Activated CD4-positive, alpha-beta T cell treated with anti-CD3 and anti-CD28 coated beads for 24 hours (primary cell): Measurements from ENCODE around the gene NELFCD.
"Not testable (repeated sequence)": the region's sequence is repeated elsewhere in the genome, so short reads cannot be mapped to it uniquely, and the experiment has no call there.

Experiments
- DNase-seq, 2 donors: peaks; one replicate each; pipeline ENCODE4 v3.0.0-alpha.2; 2020; ENCODE audit warnings: low read depth in 2 of 2

The NELFCD gene

DNA sequence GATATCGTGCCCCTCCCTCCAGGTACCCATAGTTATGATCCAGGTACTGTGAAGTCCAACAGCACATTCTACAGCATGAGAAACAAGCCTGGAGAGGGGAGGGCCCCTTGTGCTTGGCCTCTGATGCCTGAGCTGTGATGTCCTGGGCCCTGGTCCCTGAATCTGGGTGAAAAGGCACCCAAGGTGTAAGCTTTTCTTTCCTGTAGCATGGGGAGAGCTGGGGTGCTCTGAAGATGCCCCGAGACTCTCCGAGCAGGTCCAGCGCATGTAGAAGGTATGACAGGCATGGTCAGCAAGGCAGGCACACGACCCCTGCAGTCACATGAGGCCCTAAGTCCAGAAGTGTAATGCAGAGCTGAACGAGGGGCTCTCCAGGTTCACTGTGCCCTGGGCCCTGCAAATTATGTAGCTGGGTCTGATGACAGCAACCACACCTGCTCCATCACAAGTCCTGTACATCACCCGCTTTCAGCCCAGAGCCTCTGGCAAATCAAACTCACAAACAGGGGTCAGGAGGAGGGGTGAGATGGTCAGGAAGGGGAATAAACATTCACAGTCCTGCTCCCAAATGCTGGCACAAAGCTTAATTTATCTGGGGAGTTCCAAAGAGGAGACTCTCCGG is 27.8 kb downstream of the NELFCD start:
- DNase-seq: no peak

DNA sequence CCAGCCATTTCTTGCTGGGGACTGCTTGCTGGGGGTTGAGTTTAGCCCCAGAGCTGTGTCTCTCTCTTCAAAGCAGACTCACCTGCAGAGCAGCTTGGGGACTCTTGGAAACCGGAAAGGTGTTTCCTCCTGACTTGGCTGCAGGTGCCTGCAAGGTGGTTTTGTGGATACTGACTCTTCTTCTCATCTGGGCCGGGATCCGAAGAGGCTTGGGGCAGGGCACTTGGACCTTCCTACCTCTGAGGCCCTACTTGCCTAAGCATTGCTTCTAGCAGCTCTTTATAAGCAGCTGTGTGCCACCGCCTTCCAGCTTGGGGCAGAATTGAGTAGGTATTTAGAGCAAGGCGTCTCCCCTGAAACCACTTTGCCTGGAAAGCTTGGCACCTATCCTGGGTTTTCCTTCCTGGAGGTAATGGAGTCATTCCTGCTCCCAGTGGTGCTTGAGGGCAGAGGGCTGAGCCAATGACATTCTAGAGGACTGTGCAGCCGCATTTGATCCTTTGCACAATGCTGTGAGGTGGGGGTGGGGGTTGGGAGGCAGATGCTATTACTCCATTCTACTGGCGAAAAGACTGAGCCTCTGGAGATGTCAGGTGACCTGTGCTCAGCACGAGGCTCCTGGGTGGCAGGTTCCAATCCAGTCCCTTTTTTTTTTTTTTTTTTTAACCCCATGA is 29.4 kb downstream of the NELFCD start:
- DNase-seq: no peak

DNA sequence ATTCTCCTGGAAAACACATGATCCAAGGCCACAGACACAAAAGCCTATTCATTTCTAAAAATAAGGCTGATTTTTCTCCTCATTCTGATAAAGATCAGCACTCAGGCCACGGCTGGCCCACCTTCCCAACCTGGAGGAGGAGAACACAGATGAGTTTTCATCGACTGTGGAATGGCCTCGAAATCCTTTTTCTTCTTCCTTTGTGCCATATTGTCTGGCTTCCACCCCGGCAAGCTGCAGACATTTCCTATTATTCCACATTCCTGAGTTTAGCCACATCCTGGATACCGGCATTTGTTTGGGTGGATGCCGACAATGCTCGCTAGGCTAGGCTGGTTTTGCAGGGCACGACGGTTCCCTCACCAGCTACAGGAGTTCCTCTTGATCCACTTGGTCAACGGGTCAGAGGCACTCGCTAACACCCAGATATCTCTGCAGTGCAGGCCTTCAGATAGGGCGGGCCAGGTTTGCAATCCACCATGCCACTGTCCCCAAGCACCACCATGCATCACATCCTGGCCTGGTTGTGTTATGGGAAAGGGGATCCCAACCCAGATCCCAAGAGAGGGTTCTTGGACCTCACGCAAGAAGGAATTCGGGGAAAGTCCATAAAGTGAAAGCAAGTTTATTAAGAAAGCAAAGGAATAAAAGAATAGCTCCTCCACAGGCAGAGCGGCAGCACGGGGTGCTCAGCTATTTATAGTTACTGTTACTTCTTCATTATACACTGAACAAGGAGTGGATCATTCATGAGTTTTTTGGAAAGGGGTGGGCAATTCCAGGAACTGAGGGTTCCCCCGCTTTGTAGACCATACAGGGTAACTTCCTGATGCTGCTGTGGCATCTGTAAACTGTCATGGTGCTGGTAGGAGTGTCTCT is 30.2 kb downstream of the NELFCD start:
- no peak for DNase-seq

DNA sequence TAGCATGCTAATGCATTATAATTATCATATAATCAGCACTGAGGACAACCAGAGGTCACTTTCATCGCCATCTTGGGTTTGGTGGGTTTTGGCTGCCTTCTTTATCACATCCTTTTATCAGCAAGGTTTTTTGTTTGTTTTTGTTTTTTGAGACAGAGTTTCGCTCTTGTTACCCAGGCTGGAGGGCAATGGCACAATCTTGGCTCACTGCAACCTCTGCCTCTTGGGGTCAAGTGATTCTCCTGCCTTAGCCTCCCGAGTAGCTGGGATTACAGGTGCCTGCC is 30.8 kb downstream of the NELFCD start:
- not testable (repeated sequence) for DNase-seq

DNA sequence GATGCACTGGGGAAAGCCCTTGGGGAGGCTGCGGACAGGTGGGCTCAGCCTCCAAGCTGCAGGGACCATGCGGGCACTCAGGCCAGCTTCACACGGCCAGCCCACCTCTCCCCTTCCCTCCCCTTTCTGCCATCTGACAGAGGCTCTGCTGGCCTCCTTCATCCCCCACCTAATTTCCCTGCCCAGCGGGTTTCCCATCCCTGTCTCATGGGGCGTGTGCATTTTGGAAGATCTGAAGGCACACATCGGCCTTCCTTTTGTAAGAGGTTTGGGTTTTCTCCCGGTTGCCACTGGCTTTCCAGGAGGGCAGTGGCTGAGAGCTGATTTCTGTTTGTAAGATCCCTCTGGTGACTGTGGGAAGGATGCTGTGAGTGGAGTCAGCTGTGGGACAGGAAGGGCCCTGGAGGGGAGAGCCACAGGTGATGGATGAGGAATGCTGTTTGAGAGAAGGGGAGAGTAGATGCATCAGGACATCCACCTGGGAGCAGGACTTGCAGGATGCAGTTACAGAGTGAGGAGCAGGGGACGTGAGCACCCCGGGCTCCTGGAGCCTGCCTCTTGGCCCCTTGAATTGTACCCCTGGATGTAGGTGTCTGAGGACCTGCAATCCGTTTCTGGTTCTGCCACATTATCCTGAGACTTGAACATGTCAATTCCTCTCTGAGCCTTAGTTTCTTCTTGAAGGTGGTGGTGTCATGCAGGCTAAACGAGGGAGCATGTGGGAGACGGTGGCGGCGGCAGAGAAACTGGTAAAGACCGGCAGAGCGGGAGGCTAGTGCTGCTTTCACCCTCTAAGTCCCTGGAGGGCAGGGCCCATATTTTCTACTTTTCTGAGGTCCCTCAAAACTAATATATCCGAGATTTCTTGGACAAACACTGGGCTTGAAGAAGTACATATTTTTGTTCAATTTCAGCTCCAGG is 32.2 kb downstream of the NELFCD start:
- no peak for DNase-seq

DNA sequence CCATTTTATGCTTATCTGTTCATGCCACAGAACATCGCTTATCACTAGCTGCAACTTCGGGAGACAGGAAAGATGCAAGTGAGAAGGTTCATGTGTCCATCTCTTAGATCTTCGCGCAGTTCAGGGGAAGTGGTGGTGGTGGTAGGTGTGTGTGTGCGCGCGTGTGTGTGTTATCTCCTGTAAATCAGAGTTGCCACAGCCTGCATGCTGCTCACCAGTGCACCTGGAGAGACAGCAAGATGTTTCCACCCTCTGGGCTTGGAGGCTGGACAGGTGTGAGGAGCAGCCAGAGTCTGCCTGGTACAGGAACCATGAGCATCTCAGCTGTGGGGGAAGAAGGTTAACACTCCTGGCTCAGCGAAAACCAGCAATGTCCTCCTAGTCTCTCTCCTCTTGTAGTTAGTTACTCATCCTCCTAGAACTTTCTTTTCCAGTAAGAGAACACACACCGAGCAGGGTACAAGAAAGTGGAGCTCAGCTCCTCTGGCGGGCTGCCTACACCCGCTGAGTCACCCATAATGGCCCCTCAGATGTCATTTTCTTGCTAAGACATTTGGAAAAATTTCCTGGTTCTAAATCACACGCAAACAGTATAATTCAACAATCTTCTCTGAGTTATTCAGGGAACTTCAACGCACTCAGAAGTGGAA is 33.0 kb downstream of the NELFCD start:
- DNase-seq: no peak

DNA sequence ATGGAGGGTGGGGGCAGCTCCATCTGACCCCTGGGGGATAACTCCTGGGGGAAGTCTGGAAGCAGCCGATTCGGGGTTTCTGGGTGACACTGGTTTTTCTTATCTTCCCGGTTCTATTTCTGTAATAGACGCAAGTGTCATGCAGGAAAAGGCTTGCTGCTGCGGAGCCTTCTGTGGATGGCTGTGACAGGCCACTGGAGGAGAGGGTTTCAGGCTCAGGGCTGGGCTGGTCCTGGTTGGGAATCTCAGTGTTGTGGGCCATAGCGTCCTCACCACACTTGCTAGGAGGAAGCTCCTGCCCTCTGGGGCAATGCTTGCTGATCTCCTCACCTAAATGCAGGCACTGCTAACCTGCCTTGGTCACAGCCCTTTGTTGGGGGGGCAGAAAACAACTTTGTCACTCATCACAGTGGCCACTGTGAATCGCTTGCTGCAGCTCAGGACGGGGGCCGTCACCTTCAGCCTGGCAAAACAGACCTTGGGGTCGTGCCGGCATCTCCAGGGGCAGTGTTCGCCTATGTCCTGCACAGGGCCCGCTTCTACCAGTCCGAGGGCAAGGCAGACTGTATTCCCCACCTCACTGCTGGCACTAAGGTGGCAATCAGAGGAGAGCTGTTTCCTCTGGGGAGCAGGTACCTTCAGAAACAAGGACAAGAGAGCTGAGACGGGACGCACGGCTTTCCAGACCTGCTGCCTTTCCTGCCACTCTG is 33.8 kb downstream of the NELFCD start:
- no peak for DNase-seq

DNA sequence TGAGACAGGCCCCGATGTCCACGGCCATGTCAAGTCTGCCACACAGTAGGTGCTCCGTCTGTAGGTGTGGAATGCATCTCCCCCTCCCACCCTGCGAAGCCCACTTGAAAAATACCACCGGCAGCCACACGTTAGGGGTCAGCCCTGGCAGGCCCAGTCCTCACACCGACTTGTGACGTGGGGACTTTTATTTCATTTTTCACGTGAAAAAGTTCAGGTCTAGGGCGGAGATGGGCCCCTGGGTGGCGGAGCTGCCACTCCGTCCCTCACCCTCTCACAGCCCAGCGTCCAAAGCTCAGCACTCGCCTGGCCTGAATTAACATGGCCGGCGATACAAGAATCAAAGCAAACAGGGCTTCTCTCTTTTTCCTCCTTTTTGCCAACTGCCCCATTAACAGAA is 34.4 kb downstream of the NELFCD start:
- no peak for DNase-seq

DNA sequence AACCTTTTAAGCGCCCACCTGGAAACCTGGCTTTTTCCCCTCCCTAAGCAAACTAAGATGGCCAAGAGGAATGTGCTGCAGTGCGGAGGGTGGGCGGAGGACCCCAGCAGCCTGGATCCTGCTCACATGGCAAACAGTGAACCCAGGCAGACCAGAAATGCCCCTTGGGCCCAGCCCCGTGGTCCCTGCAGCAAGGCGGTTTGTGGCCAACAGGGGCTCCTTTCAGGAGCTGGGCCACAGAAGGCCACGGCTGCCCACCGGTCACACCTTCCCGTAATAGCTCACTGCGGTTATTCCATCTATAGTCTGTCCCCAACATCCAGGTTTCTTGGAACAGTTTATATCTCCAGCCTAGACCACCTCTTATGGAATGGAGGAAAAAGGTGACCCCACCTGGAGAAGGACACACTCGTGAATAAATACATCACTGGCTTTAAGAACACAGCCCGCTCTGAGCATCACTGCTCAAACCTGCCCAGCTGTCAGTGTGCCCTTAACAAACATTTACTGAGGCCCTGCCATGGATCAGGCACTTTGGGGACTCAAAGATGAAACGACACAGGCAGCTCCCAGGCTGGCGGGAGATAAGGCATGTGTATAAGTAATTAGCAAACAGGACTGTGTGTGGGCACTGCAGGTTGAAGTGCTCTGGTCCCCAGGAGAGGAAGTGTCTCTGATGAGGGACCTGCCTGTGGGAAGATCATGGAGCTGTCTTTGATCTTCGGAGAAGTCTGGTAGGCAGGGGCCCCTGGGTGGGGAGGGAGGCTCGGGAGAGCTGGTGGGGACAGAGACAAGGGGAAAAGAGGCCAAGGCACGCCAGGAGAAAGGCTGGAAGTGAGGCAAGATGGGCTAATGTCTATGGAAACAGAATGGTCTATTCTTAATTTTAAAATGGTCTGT is 35.0 kb downstream of the NELFCD start:
- no peak for DNase-seq

DNA sequence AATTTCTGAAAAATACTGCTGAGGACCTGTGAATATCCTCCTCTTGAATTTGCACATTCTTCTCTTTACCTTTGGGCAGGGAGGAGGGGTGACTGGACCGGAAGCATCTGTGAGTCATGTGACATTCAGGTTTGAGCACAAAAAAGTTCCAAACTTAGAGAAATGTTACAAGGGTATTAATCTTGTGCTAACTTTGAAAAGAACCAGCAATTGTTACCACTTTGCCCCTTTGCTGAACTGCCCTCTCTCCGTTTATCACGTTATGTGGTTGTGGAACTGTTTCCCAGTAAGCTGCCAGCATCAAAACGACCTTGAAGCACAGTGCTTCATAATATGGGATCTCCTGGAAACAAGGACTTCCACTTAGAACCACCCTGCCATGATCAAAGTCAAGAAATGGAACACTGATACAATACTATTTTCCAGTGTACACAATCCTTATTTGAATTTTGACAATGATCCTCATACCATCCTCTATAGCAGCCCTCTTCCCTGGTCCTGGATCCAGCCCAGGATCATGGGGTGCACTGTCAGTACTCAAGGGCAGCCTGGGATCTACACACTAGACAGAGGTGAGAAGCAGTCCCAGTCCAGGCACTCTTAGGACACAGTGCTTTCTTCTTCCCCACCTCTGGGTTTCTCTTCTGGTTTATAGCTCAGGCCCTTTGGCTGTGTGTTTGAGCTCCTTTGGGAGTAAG is 35.9 kb downstream of the NELFCD start:
- DNase-seq: no peak

DNA sequence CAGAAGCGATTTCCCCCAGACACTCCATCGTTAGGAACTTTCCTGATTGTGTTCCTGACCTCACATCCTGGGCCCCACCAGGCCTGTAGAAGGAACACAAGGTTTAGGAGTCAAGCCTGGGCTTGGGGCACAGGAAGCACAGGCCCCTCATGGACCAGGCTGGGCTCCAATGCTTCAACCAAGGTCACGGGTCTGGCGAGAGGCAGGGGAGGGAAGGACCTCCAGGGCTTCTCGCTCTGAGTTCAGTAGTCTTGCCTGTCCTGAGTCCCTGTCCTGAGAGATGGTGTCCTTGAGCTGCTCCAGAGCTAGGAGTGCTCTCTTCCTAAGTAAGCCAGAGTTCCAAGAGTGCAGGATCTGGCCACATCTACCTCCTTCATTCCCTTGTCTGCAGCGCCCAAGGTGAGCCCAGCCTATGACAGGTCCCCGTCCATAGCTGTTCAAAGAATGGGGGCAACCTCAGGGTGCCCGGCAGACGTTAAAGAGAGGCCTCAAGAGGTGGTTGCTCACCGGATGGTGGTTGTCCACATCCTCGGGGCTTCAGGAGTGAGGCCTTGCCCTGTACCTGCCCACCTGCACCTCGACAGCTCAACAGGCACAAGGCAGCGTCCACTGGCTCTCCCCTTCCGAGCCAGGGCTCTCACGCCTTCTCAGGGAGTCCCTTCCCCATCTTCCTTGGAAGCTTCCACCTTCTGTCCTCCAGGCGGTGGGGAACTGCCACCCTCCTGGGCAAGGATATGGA is 36.6 kb downstream of the NELFCD start:
- no peak for DNase-seq

DNA sequence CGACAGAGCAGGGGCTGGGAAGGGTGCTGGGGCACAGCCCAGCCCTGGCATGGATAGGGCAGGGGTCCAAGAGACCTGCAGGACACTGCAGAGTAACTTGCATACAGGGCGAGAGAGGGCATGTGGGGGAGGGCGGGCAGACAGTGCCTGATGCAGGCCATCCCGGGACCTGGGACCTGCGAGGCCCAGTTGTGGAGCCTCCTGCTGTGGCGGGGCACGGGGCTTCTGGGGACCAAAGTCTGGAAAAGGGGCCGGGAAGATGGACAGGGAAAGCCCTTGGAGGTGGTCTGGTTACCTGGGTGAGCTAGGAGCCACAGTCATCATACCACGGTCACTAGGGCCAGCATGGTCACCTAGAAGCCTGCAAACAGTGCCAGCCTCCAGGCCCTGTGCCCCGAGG is 37.8 kb downstream of the NELFCD start:
- no peak for DNase-seq

DNA sequence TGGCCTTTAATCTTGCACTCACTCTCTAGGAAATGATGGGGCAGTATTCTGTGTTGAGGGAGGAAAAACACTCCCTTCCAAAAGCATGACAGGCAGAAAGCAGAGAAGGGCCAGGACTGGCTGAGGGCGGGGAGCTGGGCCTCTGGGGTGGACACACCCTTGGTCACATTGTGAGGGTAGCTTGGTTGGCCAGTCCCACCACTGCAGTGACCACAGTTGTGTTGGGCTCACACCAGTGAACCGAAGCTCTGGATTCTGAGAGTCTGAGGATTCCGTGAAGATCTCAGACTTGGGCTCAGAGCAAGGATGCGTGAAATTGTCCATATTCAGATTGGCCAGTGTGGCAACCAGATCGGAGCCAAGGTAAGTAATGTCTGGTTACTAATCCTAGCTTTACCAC is 38.2 kb downstream of the NELFCD start, which contains the start of gene TUBB1:
TSS of gene TUBB1 (plus strand) at position 213 of the 400 bp plus-strand sequence. CDS start at position 307, 94 bp downstream.
- no peak for DNase-seq

DNA sequence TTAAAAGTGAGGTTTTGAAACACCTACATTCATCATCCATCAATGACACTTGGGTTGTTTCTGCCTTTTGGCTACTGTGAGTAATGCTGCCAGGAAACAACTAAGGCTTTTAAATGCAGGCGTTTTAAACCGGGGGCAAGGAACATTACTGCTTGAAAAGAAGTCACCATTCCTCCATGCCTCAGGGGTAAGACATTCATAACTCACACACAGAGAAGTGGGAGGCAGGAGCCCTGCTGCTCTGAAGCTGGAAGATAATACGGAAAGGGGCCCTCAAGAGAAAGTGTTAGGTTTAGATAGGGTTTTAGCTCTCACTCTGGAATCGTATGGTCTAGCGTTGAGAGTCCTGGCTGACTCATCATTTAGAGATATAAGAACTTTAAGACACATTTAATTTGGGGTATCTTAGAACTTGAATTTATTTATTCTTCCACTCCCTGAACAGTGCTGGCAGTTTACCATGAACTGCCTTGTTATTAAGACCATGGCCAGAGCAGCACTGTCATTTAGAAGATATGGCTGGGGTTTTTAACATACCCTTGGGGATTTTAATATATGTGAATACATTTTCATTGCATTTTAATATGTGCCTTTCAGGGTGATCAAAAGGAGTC is 40.0 kb downstream of the NELFCD start:
- DNase-seq: no peak

DNA sequence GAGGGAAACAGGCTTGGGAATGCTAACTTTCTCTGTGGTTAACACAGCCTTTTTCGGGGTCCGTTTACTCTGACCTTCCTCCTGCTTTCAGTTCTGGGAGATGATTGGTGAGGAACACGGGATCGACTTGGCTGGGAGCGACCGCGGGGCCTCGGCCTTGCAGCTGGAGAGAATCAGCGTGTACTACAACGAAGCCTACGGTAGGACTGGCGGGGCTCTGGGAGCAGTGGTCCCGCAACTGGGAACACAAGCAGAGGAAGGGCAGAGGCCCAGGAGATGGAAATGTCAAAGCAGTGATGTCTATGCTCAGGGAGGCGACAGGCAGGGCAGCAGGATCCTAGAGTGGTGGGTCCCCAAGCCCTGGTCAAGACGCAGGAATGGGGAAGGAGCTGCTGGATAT is 41.7 kb downstream of the NELFCD start:
- no peak for DNase-seq

DNA sequence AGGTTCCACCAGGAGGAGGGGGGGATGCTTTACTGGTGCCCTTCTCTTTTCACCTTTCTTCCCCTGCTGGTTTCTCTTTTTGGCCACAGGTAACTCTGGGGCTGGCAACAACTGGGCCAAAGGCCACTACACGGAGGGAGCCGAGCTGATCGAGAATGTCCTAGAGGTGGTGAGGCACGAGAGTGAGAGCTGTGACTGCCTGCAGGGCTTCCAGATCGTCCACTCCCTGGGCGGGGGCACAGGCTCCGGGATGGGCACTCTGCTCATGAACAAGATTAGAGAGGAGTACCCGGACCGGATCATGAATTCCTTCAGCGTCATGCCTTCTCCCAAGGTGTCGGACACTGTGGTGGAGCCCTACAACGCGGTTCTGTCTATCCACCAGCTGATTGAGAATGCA is 42.6 kb downstream of the NELFCD start:
- no peak for DNase-seq

DNA sequence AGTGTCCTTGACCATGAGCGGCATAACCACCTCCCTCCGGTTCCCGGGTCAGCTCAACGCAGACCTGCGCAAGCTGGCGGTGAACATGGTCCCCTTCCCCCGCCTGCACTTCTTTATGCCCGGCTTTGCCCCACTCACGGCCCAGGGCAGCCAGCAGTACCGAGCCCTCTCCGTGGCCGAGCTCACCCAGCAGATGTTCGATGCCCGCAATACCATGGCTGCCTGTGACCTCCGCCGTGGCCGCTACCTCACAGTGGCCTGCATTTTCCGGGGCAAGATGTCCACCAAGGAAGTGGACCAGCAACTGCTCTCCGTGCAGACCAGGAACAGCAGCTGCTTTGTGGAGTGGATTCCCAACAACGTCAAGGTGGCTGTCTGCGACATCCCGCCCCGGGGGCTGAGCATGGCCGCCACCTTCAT is 43.1 kb downstream of the NELFCD start:
- no peak for DNase-seq

DNA sequence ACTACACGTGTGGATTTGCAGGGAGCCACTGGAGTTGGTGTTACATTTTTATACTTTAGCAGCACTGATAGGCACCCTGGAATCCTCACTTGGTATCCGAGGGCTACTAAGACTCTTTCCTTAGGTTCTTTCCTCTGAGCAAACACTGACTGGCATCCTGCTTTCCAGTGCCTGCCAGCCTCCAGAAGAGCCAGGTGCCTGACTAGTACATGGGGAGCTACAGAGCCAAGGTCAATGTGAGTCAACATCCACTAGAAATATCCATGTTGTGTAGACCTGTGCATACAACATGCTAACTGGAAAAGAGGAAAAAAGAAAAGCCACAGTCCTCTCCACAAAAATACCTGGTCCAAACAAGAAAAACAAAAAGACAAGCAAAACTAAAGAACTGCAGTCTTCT is 44.0 kb downstream of the NELFCD start:
- DNase-seq: no peak
